H9 (cell line): Measurements from ENCODE around the gene FBN1. TPM values are rescaled to one million over a fixed set of nuclear protein-coding genes. Genes with fewer than 3 reads are reported as not detected.

Experiments used
- DNase-seq: peaks from one replicate; pipeline ENCODE4 v3.0.0-alpha.2; 2017
- H2AFZ ChIP-seq: one replicate; pipeline ENCODE4 v1.6.1; 2013; ENCODE audit warnings: mild to moderate bottlenecking, low read length, control low read depth, moderate library complexity
- H2AK5ac ChIP-seq: 2 replicates; pipeline ENCODE4 v1.6.1; 2013; ENCODE audit warnings: low read length, control low read depth, mixed read lengths; ENCODE audit not compliant: insufficient read length
- H2BK120ac ChIP-seq: one replicate; pipeline ENCODE4 v1.6.1; 2013; ENCODE audit warnings: low read depth, mild to moderate bottlenecking, low read length, control low read depth, inconsistent platforms; ENCODE audit not compliant: poor library complexity, severe bottlenecking
- H2BK12ac ChIP-seq: 2 replicates; pipeline ENCODE4 v1.6.1; 2013; ENCODE audit warnings: low read length, control low read depth, mixed read lengths, low read depth; ENCODE audit not compliant: insufficient read length
- H2BK15ac ChIP-seq: 2 replicates; pipeline ENCODE4 v1.6.1; 2013; ENCODE audit warnings: low read depth, low read length, control low read depth
- H2BK20ac ChIP-seq: one replicate; pipeline ENCODE4 v1.6.1; 2013; ENCODE audit warnings: low read depth, mild to moderate bottlenecking, low read length, control low read depth, inconsistent platforms; ENCODE audit not compliant: poor library complexity, severe bottlenecking
- H2BK5ac ChIP-seq: 2 replicates; pipeline ENCODE4 v1.6.1; 2013; ENCODE audit warnings: low read length, control low read depth, mixed read lengths; ENCODE audit not compliant: insufficient read length
- H3K14ac ChIP-seq: 2 replicates; pipeline ENCODE4 v1.6.1; 2013; ENCODE audit warnings: low read length, control low read depth; ENCODE audit not compliant: insufficient read depth
- H3K18ac ChIP-seq: 2 replicates; pipeline ENCODE4 v1.6.1; 2013; ENCODE audit warnings: low read depth, mild to moderate bottlenecking, mixed read lengths, low read length, control low read depth; ENCODE audit not compliant: insufficient read length
- H3K23ac ChIP-seq: 2 replicates; pipeline ENCODE4 v1.6.1; 2013; ENCODE audit warnings: low read length, control low read depth, mixed read lengths, low read depth; ENCODE audit not compliant: insufficient read length
- H3K23me2 ChIP-seq: 2 replicates; pipeline ENCODE4 v1.6.1; 2013; ENCODE audit warnings: low read depth, mild to moderate bottlenecking, mixed read lengths, low read length, control low read depth; ENCODE audit not compliant: insufficient read length, poor library complexity, severe bottlenecking
- H3K27ac ChIP-seq: 2 replicates; pipeline ENCODE4 v1.5.1; 2013; ENCODE audit warnings: low read length, control low read depth, mixed read lengths, low read depth; ENCODE audit not compliant: insufficient read length
- H3K27me3 ChIP-seq: 2 replicates; pipeline ENCODE4 v1.6.1; 2013; ENCODE audit warnings: low read length, control low read depth, inconsistent platforms; ENCODE audit not compliant: insufficient read depth
- H3K4ac ChIP-seq: 2 replicates; pipeline ENCODE4 v1.6.1; 2013; ENCODE audit warnings: low read depth, mild to moderate bottlenecking, control low read depth, inconsistent platforms, low read length, moderate library complexity
- H3K4me1 ChIP-seq: 2 replicates; pipeline ENCODE4 v1.6.1; 2013; ENCODE audit warnings: low read length, control low read depth, inconsistent platforms; ENCODE audit not compliant: insufficient read depth
- H3K4me2 ChIP-seq: 2 replicates; pipeline ENCODE4 v1.6.1; 2013; ENCODE audit warnings: low read length, control low read depth, mixed read lengths; ENCODE audit not compliant: insufficient read length, insufficient read depth
- H3K56ac ChIP-seq: 2 replicates; pipeline ENCODE4 v1.6.1; 2013; ENCODE audit warnings: low read depth, mild to moderate bottlenecking, mixed read lengths, low read length, control low read depth; ENCODE audit not compliant: insufficient read length
- H3K79me1 ChIP-seq: 2 replicates; pipeline ENCODE4 v1.6.1; 2013; ENCODE audit warnings: low read depth, mild to moderate bottlenecking, moderate library complexity, low read length, control low read depth, inconsistent platforms; ENCODE audit not compliant: insufficient read depth, poor library complexity, severe bottlenecking
- H3K79me2 ChIP-seq: 2 replicates; pipeline ENCODE4 v1.6.1; 2013; ENCODE audit warnings: low read length, control low read depth, inconsistent platforms; ENCODE audit not compliant: insufficient read depth
- H3K9ac ChIP-seq: 2 replicates; pipeline ENCODE4 v1.6.1; 2013; ENCODE audit warnings: low read length, control low read depth, mixed read lengths; ENCODE audit not compliant: insufficient read length; ENCODE audit errors: extremely low read depth
- H3K9me3 ChIP-seq: one replicate; pipeline ENCODE4 v1.6.1; 2013; ENCODE audit warnings: low read depth, low read length, inconsistent platforms; ENCODE audit not compliant: control insufficient read depth
- H3T11ph ChIP-seq: one replicate; pipeline ENCODE4 v1.6.1; 2013; ENCODE audit warnings: mild to moderate bottlenecking, low read length, control low read depth, inconsistent platforms
- H4K20me1 ChIP-seq: one replicate; pipeline ENCODE4 v1.6.1; 2013; ENCODE audit not compliant: control insufficient read depth, insufficient read length, insufficient read depth
- H4K5ac ChIP-seq: 2 replicates; pipeline ENCODE4 v1.6.1; 2013; ENCODE audit warnings: low read depth, mild to moderate bottlenecking, mixed read lengths, low read length, control low read depth; ENCODE audit not compliant: insufficient read length
- H4K8ac ChIP-seq: replicated peaks from 2 replicates; pipeline ENCODE4 v1.6.1; 2013; ENCODE audit warnings: low read length, control low read depth, mixed read lengths, low read depth; ENCODE audit not compliant: insufficient read length
- H4K91ac ChIP-seq: 2 replicates; pipeline ENCODE4 v1.6.1; 2013; ENCODE audit warnings: low read depth, mild to moderate bottlenecking, moderate library complexity, mixed read lengths, low read length, control low read depth; ENCODE audit not compliant: insufficient read length
- H3K27ac Mint-ChIP-seq, 3 experiments: 2 replicates in 2 of 3; 3 replicates in 1 of 3; pipeline ENCODE4 v1.8.0; 2020 to 2021; ENCODE audit warnings: mixed read lengths in 3 of 3, mild to moderate bottlenecking in 1 of 3, moderate library complexity in 1 of 3
- H3K27me3 Mint-ChIP-seq: 2 replicates; pipeline ENCODE4 v1.8.0; 2021; ENCODE audit warnings: low read depth, mild to moderate bottlenecking, moderate library complexity, mixed read lengths
- H3K36me3 Mint-ChIP-seq, 3 experiments: 2 replicates in 2 of 3; 3 replicates in 1 of 3; pipeline ENCODE4 v1.8.0; 2020 to 2021; ENCODE audit warnings: low read depth in 3 of 3, mixed read lengths in 3 of 3; ENCODE audit not compliant: insufficient read depth in 1 of 3
- H3K4me1 Mint-ChIP-seq, 2 experiments: 2 replicates each; pipeline ENCODE4 v1.8.0; 2020; ENCODE audit warnings: mixed read lengths in 2 of 2
- H3K4me3 Mint-ChIP-seq, 2 experiments: 2 replicates in 1 of 2; 3 replicates in 1 of 2; pipeline ENCODE4 v1.8.0; 2020 to 2021; ENCODE audit warnings: mild to moderate bottlenecking in 2 of 2, mixed read lengths in 2 of 2, moderate library complexity in 1 of 2
- H3K9me3 Mint-ChIP-seq, 2 experiments: 2 replicates in 1 of 2; 3 replicates in 1 of 2; pipeline ENCODE4 v1.8.0; 2020; ENCODE audit warnings: mild to moderate bottlenecking in 2 of 2, mixed read lengths in 2 of 2, moderate library complexity in 1 of 2
- CTCF ChIP-seq: fragments of 200-600 bp; sonication (generic); conservative IDR thresholded peaks from 3 replicates; pipeline ENCODE4 v1.8.0; 2021; ENCODE audit warnings: antibody characterized with exemption, mild to moderate bottlenecking
- WGBS: extraction: QIAGEN DNeasy Blood & Tissue Kit; methylation state at CpG from one replicate; pipeline ENCODE4 v1.1.7; 2013; ENCODE audit warnings: missing lambda C conversion rate, low lambda C conversion rate, mixed read lengths; ENCODE audit not compliant: insufficient read length; ENCODE audit errors: extremely low coverage; 5-methylcytosine and 5-hydroxymethylcytosine counted together
- total RNA-seq: library from RNA; stranded (reverse); gene quantifications from 2 replicates; pipeline ENCODE4 v1.2.1, GENCODE V29; 2021

The FBN1 gene
- total RNA-seq, 1 experiment from 2014 or later: 3.6 TPM

GRCh38 chr15:48422401-48422800 is 223.1 kb downstream of the FBN1 start:
- Mint-ChIP-seq H3K4me1 (peaks cover 10 to 12% of the 10 kb centered on the region in 2 experiments), H3K27me3 (no peaks in the 10 kb centered on the region), H3K4me3 (no peak overlapping the region), H3K9me3 (no peaks in the 10 kb centered on the region), H3K27ac (no peak overlapping the region; a peak in 1 of 7 replicates), H3K36me3 (no peaks in the 10 kb centered on the region; a peak in 1 of 7 replicates)
- Histone ChIP-seq H3K9me3 (no peaks in the 10 kb centered on the region), H3K14ac (no peak overlapping the region), H3T11ph (no peak overlapping the region), H2BK5ac (no peak overlapping the region), H2AK5ac (no peak overlapping the region), H3K27ac (no peak overlapping the region), H2BK15ac (no peak overlapping the region), H3K9ac (no peak overlapping the region), H3K4me1 (peaks cover 3% of the 10 kb centered on the region; the same call in 1 of the 2 replicates), H3K18ac (no peak overlapping the region), H3K27me3 (no peaks in the 10 kb centered on the region), H3K79me1 (no peaks in the 10 kb centered on the region), H2BK12ac (no peak overlapping the region), H4K91ac (no peak overlapping the region), H2AFZ (no peak overlapping the region), H4K20me1 (no peaks in the 10 kb centered on the region), H4K5ac (no peak overlapping the region), H3K79me2 (no peaks in the 10 kb centered on the region), H4K8ac (no peak overlapping the region), H3K23ac (no peak overlapping the region), H3K23me2 (no peaks in the 10 kb centered on the region), H2BK120ac (no peak overlapping the region), H2BK20ac (no peak overlapping the region), H3K56ac (no peak overlapping the region), H3K4ac (no peak overlapping the region), H3K4me2 (no peak overlapping the region)
- no peak for DNase-seq
- no peak for TF ChIP-seq CTCF
- no CpG with 5 or more reads among the region's 3 CpGs for WGBS
